Stimulated activated naive B cell treated with anti-CD40 and anti-IgM and Interleukin-4, amounts not matched to agents 10 μg/mL and 1 μg/mL and 100 μg/mL, for 72 hours (primary cell): ENCODE results near the gene CDC42EP3.

ENCODE experiments used
- ATAC-seq, 2 donors: fragments of 150-1000 bp; cut with Tn5 transposase; replicated peaks; 2 replicates each; pipeline ENCODE4 v1.10.0; 2021; ENCODE audit warnings: moderate library complexity in 1 of 2
- DNase-seq: peaks from one replicate; pipeline ENCODE4 v3.0.0; 2021
- H3K27ac Mint-ChIP-seq: one replicate; pipeline ENCODE4 v1.8.0; 2022; ENCODE audit warnings: mild to moderate bottlenecking, mixed read lengths
- H3K27me3 Mint-ChIP-seq, 2 donors: one replicate each; pipeline ENCODE4 v1.8.0; 2022; ENCODE audit warnings: mixed read lengths in 2 of 2
- H3K36me3 Mint-ChIP-seq, 2 donors: one replicate each; pipeline ENCODE4 v1.8.0; 2022; ENCODE audit warnings: mixed read lengths in 2 of 2, mild to moderate bottlenecking in 1 of 2
- H3K4me1 Mint-ChIP-seq, 2 donors: one replicate each; pipeline ENCODE4 v1.8.0; 2022; ENCODE audit warnings: mixed read lengths in 2 of 2, mild to moderate bottlenecking in 1 of 2
- H3K4me3 Mint-ChIP-seq, 2 donors: one replicate each; pipeline ENCODE4 v1.8.0; 2022; ENCODE audit warnings: mild to moderate bottlenecking in 2 of 2, mixed read lengths in 2 of 2, moderate library complexity in 1 of 2
- H3K9me3 Mint-ChIP-seq, 2 donors: one replicate each; pipeline ENCODE4 v1.8.0; 2022; ENCODE audit warnings: mixed read lengths in 2 of 2, mild to moderate bottlenecking in 1 of 2

CDC42EP3 gene

GRCh38 chr2:37599688-37600525, 71.5 kb downstream of the CDC42EP3 start:
- peaks cover 16 to 18% of the 10 kb centered on the region in 2 donors for H3K27me3 Mint-ChIP-seq
- peaks cover 0 to 2% of the 10 kb centered on the region in 2 donors for H3K36me3 Mint-ChIP-seq
- peaks cover 4 to 7% of the 10 kb centered on the region in 2 donors for H3K9me3 Mint-ChIP-seq
- H3K4me3 Mint-ChIP-seq: no peak overlapping the region
- H3K4me1 Mint-ChIP-seq: peaks cover 7 to 29% of the 10 kb centered on the region in 2 donors
- H3K27ac Mint-ChIP-seq: no peak overlapping the region
- DNase-seq (no peak), ATAC-seq (no peak)

- H3K27ac Mint-ChIP-seq: no peak overlapping the region
- peaks cover 3 to 9% of the 10 kb centered on the region in 2 donors for H3K4me1 Mint-ChIP-seq
- peaks cover 6 to 12% of the 10 kb centered on the region in 2 donors for H3K9me3 Mint-ChIP-seq
- H3K4me3 Mint-ChIP-seq: no peak overlapping the region
- DNase-seq: no peak
- peaks cover 1 to 15% of the 10 kb centered on the region in 2 donors for H3K27me3 Mint-ChIP-seq
- peaks cover 0 to under 1% of the 10 kb centered on the region in 2 donors for H3K36me3 Mint-ChIP-seq
- no peak for ATAC-seq
Observed at GRCh38 chr2:37593694-37594093, 77.7 kb downstream of the CDC42EP3 start.

- Mint-ChIP-seq H3K4me1 (peaks cover 3 to 9% of the 10 kb centered on the region in 2 donors), H3K4me3 (no peak overlapping the region), H3K27ac (no peak overlapping the region), H3K27me3 (peaks cover 0 to 12% of the 10 kb centered on the region in 2 donors), H3K9me3 (peaks cover 4 to 12% of the 10 kb centered on the region in 2 donors), H3K36me3 (no peaks in the 10 kb centered on the region)
- ATAC-seq (no peak), DNase-seq (no peak)
Observed at GRCh38 chr2:37593024-37593423, 78.4 kb downstream of the CDC42EP3 start.
